ENCODE results near the gene ATP7B. TPM values are rescaled to one million over a fixed set of nuclear protein-coding genes. Genes with fewer than 3 reads are reported as not detected.
"Not testable (repeated sequence)": the region's sequence is repeated elsewhere in the genome, so short reads cannot be mapped to it uniquely, and the experiment has no call there.

The ATP7B gene
- polyA plus RNA-seq, 1 experiment, result 1.8 TPM

- Histone ChIP-seq H3K27me3 (ENCODE audit: control insufficient read depth, insufficient read depth, low read length) (peaks cover 8% of the 10 kb centered on the region), H3K4me3 (ENCODE audit: low read depth, low read length) (no peak overlapping the region), H3K9me3 (ENCODE audit: control insufficient read depth, insufficient read depth, low read length) (no peaks in the 10 kb centered on the region), H3K27ac (ENCODE audit: low read depth, low read length) (no peak overlapping the region)
- CTCF ChIA-PET, result interaction anchor here (1.5 kb wide), 1 partner anchor 16 kb away, joined by 4 read pairs; no protein-coding TSS in a partner anchor
- DNase-seq (ENCODE audit: low read depth, low spot score), result no peak
- no peak for TF ChIP-seq CTCF (IDR thresholded peaks at IDR 0.05; ENCODE audit: low read depth, low read length)
- POLR2A ChIA-PET, result no interaction called here
These were observed 98.6 kb downstream of the ATP7B start for GRCh38 chr13:51912511-51913225.

- no peak for DNase-seq (ENCODE audit: low read depth, low spot score)
- Histone ChIP-seq H3K4me3 (ENCODE audit: low read depth, low read length) (no peak overlapping the region), H3K9me3 (ENCODE audit: control insufficient read depth, insufficient read depth, low read length) (no peaks in the 10 kb centered on the region), H3K27me3 (ENCODE audit: control insufficient read depth, insufficient read depth, low read length) (peaks cover 8% of the 10 kb centered on the region), H3K27ac (ENCODE audit: low read depth, low read length) (no peak overlapping the region)
- no peak for TF ChIP-seq CTCF (IDR thresholded peaks at IDR 0.05; ENCODE audit: low read depth, low read length)
- POLR2A ChIA-PET, result no interaction called here
- CTCF ChIA-PET, result interaction anchor here (1.5 kb wide), 1 partner anchor 16 kb away, joined by 4 read pairs; no protein-coding TSS in a partner anchor
These were observed 99.2 kb downstream of the ATP7B start for GRCh38 chr13:51912091-51912490.

GRCh38 chr13:51910508-51910907 lies 100.7 kb downstream of the ATP7B start:
- ChIA-PET CTCF (interaction anchor here (0.8 to 1.2 kb wide), 2 partner anchors 15 to 217 kb away, joined by 3 to 5 read pairs; no protein-coding TSS in a partner anchor), POLR2A (no interaction called here)
- H3K9me3 ChIP-seq (ENCODE audit: control insufficient read depth, insufficient read depth, low read length), result no peaks in the 10 kb centered on the region
- TF ChIP-seq CTCF (IDR thresholded peaks at IDR 0.05; ENCODE audit: low read depth, low read length), result no peak
- no peak for DNase-seq (ENCODE audit: low read depth, low spot score)
- H3K4me3 ChIP-seq (ENCODE audit: low read depth, low read length), result no peak overlapping the region
- peaks cover 10% of the 10 kb centered on the region for H3K27me3 ChIP-seq (ENCODE audit: control insufficient read depth, insufficient read depth, low read length)
- H3K27ac ChIP-seq (ENCODE audit: low read depth, low read length), result no peak overlapping the region

GRCh38 chr13:51909265-51909664 lies 102.0 kb downstream of the ATP7B start:
- DNase-seq (ENCODE audit: low read depth, low spot score); H3K27ac ChIP-seq (ENCODE audit: low read depth, low read length); H3K9me3 ChIP-seq (ENCODE audit: control insufficient read depth, insufficient read depth, low read length); CTCF ChIA-PET; H3K4me3 ChIP-seq (ENCODE audit: low read depth, low read length); POLR2A ChIA-PET: not testable (repeated sequence)
- peaks cover 10% of the 10 kb centered on the region for H3K27me3 ChIP-seq (ENCODE audit: control insufficient read depth, insufficient read depth, low read length)

GRCh38 chr13:51907040-51907732 lies 104.1 kb downstream of the ATP7B start:
- POLR2A ChIA-PET, result no interaction called here
- TF ChIP-seq CTCF (IDR thresholded peaks at IDR 0.05; ENCODE audit: low read depth, low read length), result no peak
- H3K4me3 ChIP-seq (ENCODE audit: low read depth, low read length), result no peak overlapping the region
- no peaks in the 10 kb centered on the region for H3K9me3 ChIP-seq (ENCODE audit: control insufficient read depth, insufficient read depth, low read length)
- peaks cover 6% of the 10 kb centered on the region for H3K27me3 ChIP-seq (ENCODE audit: control insufficient read depth, insufficient read depth, low read length)
- no peak for DNase-seq (ENCODE audit: low read depth, low spot score)
- no peak overlapping the region for H3K27ac ChIP-seq (ENCODE audit: low read depth, low read length)
- CTCF ChIA-PET, result interaction anchor here (1.7 kb wide), 1 partner anchor 12 kb away, joined by 4 read pairs; no protein-coding TSS in a partner anchor

Measured in AG04450 (cell line).